Uterus (tissue), 2 donors: ENCODE results near the gene PLRG1.

Experiments used
- POLR2A ChIP-seq, 2 donors: fragments of 450-650 bp; IDR thresholded peaks; one replicate each; pipeline ENCODE4 v1.6.1; 2016; ENCODE audit warnings: antibody characterized with exemption in 2 of 2, mild to moderate bottlenecking in 1 of 2, moderate library complexity in 1 of 2
- TF ChIP-seq, protein P1 (sequence below), 4 experiments: fragments of 200-600 bp in 2 of 4; fragments of 450-650 bp in 2 of 4; sonication (generic) in 2 of 4; IDR thresholded peaks; one replicate each; pipeline ENCODE4 v1.5.1; 2016 to 2019; ENCODE audit warnings: antibody characterized with exemption in 4 of 4, mild to moderate bottlenecking in 2 of 4, moderate library complexity in 1 of 4

DNA sequence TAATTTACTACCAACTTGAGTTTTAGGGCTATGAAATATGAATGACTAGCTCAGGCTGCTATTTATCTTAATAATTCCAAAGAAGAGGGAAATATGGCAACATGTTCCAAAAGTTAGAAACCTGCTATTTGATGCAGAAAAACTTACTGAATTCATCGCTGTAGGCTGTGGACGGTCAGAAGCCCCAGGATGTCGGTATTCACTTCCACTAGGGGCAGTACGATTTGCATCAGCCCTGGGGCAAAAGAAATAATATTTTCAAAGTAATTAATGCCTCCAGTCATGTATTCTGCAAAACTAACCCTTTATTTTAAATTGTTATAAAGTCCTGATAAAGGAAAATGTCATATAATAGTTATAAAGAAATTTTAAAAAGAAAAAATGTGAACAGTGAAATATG is 4.5 kb downstream of the PLRG1 start:
- TF ChIP-seq, protein P1, sequence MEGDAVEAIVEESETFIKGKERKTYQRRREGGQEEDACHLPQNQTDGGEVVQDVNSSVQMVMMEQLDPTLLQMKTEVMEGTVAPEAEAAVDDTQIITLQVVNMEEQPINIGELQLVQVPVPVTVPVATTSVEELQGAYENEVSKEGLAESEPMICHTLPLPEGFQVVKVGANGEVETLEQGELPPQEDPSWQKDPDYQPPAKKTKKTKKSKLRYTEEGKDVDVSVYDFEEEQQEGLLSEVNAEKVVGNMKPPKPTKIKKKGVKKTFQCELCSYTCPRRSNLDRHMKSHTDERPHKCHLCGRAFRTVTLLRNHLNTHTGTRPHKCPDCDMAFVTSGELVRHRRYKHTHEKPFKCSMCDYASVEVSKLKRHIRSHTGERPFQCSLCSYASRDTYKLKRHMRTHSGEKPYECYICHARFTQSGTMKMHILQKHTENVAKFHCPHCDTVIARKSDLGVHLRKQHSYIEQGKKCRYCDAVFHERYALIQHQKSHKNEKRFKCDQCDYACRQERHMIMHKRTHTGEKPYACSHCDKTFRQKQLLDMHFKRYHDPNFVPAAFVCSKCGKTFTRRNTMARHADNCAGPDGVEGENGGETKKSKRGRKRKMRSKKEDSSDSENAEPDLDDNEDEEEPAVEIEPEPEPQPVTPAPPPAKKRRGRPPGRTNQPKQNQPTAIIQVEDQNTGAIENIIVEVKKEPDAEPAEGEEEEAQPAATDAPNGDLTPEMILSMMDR (IDR thresholded peaks at IDR 0.05): no peak
- no peak for TF ChIP-seq POLR2A (IDR thresholded peaks at IDR 0.05)
